IPS-NIHi11 (cell line): Measurements from ENCODE around the gene CFAP57.

Source experiments
- DNase-seq: peaks from one replicate; pipeline ENCODE4 v3.0.0; 2012; ENCODE audit warnings: mixed read lengths, low spot score

Gene CFAP57

DNA sequence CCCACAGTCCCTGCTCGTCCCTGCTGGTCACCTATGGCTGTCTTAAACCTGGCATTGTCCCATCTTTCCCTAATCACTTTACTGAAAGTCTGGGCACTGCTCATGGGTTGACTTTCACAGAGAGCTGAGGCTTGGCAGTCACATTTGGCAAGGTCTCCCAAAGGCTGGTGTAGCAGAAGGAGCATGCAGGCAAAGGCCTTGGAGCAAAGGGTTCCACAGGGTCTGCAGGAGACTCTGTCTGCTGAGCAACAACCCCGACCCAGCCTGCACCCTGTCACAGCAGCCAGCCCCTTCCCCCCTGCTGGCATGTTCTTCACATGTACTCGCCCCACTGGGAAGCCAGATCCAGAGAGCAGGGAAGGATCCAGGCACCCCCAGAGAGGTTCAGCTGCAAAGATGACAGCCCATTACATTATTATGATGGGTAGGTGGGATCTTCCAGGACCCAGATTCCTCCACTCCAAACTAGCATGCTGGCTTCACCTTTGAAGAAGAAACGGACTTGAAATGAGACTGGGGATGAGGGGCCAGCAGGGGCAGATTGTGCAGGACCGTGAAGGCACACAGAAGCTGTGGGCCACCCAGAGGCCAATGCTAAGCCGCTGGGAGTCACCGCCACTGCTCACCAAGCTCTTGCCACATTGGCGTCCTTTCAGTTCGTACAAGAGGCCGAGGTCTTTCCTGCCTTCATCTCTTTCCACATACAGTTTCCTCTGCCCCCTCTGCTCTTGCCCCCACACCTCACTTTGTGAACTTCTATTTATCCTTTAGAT lies 83.5 kb downstream of the CFAP57 start:
- DNase-seq: no peak

GRCh38 chr1:43256675-43257570 lies 84.8 kb downstream of the CFAP57 start:
- no peak for DNase-seq

- no peak for DNase-seq
Measured at GRCh38 chr1:43258370-43258769, 86.2 kb downstream of the CFAP57 start.

DNA sequence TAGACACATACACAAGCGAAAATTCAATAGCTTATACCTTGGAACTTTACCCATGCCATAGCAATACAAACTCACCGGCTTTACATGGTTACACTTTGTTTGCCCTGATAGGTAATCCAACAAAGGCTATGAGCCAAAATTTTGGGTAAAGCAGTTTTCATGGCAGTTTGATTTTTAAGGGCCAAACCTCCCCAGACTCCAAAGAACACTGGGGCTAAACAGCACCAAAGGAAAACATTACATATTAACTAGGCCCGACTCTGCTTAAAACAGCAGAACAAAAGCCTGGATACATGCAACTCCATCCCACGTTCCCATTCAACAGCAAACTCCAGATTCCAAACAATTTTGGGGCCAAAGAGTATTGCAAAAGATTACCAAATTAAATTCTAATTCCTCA lies 93.3 kb downstream of the CFAP57 start:
- DNase-seq: no peak

DNA sequence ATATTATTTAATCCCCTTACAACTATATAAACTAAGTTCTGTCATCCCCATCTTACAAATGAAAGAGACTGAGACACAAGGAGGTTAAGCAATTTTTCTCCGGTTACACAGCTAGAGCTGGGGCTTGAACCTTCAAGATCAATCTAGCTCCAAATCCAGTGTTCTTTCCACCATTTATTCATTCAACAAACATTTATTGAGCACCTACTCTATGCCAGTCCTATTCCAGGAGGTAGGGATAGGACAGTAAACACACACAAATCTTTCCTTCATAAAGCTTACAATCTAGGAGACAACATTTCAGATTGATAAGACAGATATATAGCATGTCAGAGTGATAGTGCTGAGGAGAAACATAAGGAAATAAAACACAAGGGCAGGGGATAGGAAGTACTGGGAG lies 94.8 kb downstream of the CFAP57 start:
- DNase-seq: no peak

- DNase-seq: no peak
Measured at GRCh38 chr1:43267291-43267805, 95.2 kb downstream of the CFAP57 start.

- DNase-seq: no peak
Measured at GRCh38 chr1:43267818-43268425, 95.8 kb downstream of the CFAP57 start.

- peak; percentile 31 for DNase-seq
Measured at GRCh38 chr1:43269627-43270375, 97.7 kb downstream of the CFAP57 start, which contains the start of gene TMEM125. Gene TMEM125 (plus strand): TSS chr1:43269983. CDS start chr1:43272723, 2,740 bp downstream.

GRCh38 chr1:43270421-43271095 lies 98.4 kb downstream of the CFAP57 start:
- peak; percentile 99 for DNase-seq

GRCh38 chr1:43271186-43272118 lies 99.3 kb downstream of the CFAP57 start:
- DNase-seq: peak; percentile 52

- no peak for DNase-seq
Measured at GRCh38 chr1:43272161-43272560, 100.0 kb downstream of the CFAP57 start.

DNA sequence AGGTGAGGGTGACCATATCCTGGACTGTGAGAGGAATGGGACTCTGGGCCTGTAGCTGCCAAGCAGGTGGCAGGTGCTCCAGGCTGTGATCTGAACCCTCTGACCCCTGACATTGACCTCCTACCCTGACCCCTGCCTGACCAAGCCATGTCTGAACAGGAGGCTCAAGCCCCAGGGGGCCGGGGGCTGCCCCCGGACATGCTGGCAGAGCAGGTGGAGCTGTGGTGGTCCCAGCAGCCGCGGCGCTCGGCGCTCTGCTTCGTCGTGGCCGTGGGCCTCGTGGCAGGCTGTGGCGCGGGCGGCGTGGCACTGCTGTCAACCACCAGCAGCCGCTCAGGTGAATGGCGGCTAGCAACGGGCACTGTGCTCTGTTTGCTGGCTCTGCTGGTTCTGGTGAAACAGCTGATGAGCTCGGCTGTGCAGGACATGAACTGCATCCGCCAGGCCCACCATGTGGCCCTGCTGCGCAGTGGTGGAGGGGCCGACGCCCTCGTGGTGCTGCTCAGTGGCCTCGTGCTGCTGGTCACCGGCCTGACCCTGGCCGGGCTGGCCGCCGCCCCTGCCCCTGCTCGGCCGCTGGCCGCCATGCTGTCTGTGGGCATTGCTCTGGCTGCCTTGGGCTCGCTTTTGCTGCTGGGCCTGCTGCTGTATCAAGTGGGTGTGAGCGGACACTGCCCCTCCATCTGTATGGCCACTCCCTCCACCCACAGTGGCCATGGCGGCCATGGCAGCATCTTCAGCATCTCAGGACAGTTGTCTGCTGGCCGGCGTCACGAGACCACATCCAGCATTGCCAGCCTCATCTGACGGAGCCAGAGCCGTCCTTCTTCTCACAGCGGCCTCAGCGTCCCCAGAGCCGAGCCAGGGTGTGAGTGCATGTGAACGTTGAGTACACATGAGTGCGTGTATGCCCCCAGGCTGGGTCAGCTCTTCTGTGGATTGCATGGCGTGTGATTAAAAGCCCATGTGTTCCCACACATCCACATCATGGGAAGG lies 100.7 kb downstream of the CFAP57 start:
- no peak for DNase-seq

GRCh38 chr1:43273708-43274107 lies 101.6 kb downstream of the CFAP57 start:
- DNase-seq: no peak

DNA sequence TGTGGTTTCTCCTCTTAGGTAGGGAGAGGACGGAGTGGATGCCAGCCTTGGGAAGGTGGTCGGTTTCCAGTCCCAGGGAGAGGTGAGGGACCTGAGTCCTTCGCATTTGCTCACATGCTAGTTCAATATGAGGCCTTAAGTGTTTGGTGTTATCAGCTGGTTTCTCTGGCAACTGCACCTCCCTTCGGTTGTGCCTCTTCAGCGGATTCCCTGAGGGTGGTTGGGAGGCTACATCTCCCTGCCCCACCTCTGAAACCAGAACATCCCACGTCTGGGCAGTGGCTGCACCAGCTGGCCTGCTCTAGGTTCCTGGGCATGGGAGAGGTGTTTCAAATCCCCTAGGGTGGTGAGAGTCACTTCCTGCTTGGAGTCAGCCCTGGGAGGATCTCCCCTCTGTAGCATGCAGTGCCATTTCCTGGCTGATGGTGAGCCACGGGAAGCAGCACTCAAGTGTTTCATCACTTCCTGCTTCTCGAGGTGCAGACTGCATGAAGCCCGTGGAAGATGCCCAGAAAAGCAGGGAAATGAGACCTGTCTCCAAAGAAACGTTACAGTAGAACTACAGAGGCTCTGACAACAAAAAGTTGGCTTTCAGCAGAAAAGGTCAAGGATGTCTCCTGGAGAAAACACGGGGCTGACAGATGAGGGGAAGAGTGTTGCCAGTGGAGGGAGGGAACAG lies 102.1 kb downstream of the CFAP57 start:
- no peak for DNase-seq

GRCh38 chr1:43274804-43275180 lies 102.7 kb downstream of the CFAP57 start:
- DNase-seq: no peak

DNA sequence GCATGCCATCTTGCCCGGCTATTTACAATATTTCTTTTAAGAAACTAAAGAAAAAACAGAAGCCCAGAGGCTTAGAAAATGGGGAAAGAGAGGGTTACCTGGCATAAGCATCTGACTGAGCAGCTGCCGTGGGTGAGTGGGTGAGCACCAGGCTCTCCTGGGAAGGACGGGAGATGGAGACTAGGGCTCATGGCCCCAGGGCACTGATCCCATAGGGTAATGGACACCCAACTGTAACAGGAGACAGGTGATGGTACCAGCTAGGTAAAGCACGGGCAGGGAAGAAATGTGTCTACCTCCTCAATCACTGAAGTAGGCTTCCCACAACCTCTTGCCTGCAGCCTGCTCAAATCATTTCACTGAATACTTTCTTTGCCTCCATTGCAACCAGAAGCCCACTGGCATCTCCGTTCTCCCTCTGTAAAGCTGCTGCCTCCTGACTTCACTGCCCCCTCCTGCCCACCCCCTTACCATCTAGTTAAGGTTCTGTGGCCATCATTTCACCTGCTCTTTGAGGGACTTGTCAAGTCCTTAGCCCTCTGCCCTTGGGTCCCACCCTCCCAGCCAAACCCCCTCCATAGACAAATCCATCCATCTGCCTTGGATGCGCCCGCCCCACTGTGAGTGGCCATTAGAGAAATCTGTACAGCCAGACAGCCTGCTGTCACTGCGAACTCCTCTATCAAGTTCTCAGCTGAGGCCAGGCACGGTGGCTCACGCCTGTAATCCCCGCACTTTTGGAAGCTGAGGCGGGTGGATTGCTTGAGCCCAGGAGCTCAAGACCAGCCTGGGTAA lies 103.9 kb downstream of the CFAP57 start:
- DNase-seq: no peak

- DNase-seq: no peak
Measured at GRCh38 chr1:43276673-43277072, 104.5 kb downstream of the CFAP57 start.
